WERI-Rb-1 (cell line): ENCODE measurements around the gene SOST.

ENCODE experiments used
- DNase-seq: peaks from one replicate; pipeline ENCODE4 v3.0.0-alpha.2; 2020
- H3K27ac ChIP-seq: fragments of 250-450 bp; sonication (Bioruptor Pico); 2 replicates; pipeline ENCODE4 v1.5.1; 2020; ENCODE audit warnings: mild to moderate bottlenecking, moderate library complexity
- H3K27me3 ChIP-seq: fragments of 250-450 bp; sonication (Bioruptor Pico); 2 replicates; pipeline ENCODE4 v1.5.1; 2021; ENCODE audit warnings: mild to moderate bottlenecking, low read depth, moderate library complexity; ENCODE audit not compliant: insufficient read depth, severe bottlenecking
- H3K36me3 ChIP-seq: fragments of 250-450 bp; sonication (Bioruptor Pico); 2 replicates; pipeline ENCODE4 v1.5.1; 2020; ENCODE audit warnings: mild to moderate bottlenecking, moderate library complexity
- H3K4me3 ChIP-seq: 2 replicates; pipeline ENCODE4 v1.5.1; 2011; ENCODE audit warnings: low read depth, mild to moderate bottlenecking, control low read depth, low read length
- H3K9me3 ChIP-seq: fragments of 250-450 bp; sonication (Bioruptor Pico); 2 replicates; pipeline ENCODE4 v1.5.1; 2021; ENCODE audit warnings: mild to moderate bottlenecking, moderate library complexity; ENCODE audit not compliant: severe bottlenecking
- CTCF ChIP-seq: IDR thresholded peaks from 2 replicates; pipeline ENCODE4 v1.5.1; 2011; ENCODE audit warnings: low read depth, mild to moderate bottlenecking, control low read depth, inconsistent platforms, low read length

Gene SOST

GRCh38 chr17:43767713-43768059 is 9.1 kb upstream of the SOST start:
- DNase-seq: no peak
- Histone ChIP-seq H3K27ac (no peak overlapping the region), H3K27me3 (no peaks in the 10 kb centered on the region), H3K9me3 (no peaks in the 10 kb centered on the region), H3K4me3 (no peak overlapping the region), H3K36me3 (peaks cover 26% of the 10 kb centered on the region)
- no peak for TF ChIP-seq CTCF

- no peak overlapping the region for H3K27ac ChIP-seq
- no peak for TF ChIP-seq CTCF
- no peaks in the 10 kb centered on the region for H3K9me3 ChIP-seq
- peaks cover 21% of the 10 kb centered on the region for H3K36me3 ChIP-seq
- H3K4me3 ChIP-seq: no peak overlapping the region
- no peak for DNase-seq
- no peaks in the 10 kb centered on the region for H3K27me3 ChIP-seq
These were observed 8.6 kb upstream of the SOST start for GRCh38 chr17:43767053-43767712.

GRCh38 chr17:43766413-43767052 is 7.9 kb upstream of the SOST start:
- H3K4me3 ChIP-seq: no peak overlapping the region
- H3K27me3 ChIP-seq: no peaks in the 10 kb centered on the region
- H3K36me3 ChIP-seq: peaks cover 18% of the 10 kb centered on the region
- peak; percentile 79 for DNase-seq
- peak; percentile 88 for TF ChIP-seq CTCF
- H3K9me3 ChIP-seq: no peaks in the 10 kb centered on the region
- H3K27ac ChIP-seq: no peak overlapping the region

- H3K9me3 ChIP-seq: no peaks in the 10 kb centered on the region
- no peak overlapping the region for H3K27ac ChIP-seq
- H3K4me3 ChIP-seq: no peak overlapping the region
- peak; percentile 98 for DNase-seq
- peak; percentile 99 for TF ChIP-seq CTCF
- H3K36me3 ChIP-seq: no peaks in the 10 kb centered on the region
- H3K27me3 ChIP-seq: no peaks in the 10 kb centered on the region
These were observed 1.8 kb upstream of the SOST start for GRCh38 chr17:43760254-43760852.

- no peak overlapping the region for H3K4me3 ChIP-seq
- no peak overlapping the region for H3K27ac ChIP-seq
- H3K27me3 ChIP-seq: no peaks in the 10 kb centered on the region
- no peak for TF ChIP-seq CTCF
- no peak for DNase-seq
- no peaks in the 10 kb centered on the region for H3K36me3 ChIP-seq
- no peaks in the 10 kb centered on the region for H3K9me3 ChIP-seq
These were observed 1.2 kb upstream of the SOST start for GRCh38 chr17:43759836-43760235.
